Stimulated activated CD8-positive, alpha-beta memory T cell treated with anti-CD3 and anti-CD28 coated beads, Interleukin-4, amount 100 ng/mL, for 1 hour (primary cell): ENCODE data around the gene WDR33.

Source experiments
- DNase-seq, 2 donors: peaks; one replicate each; pipeline ENCODE4 v3.0.0-alpha.2; 2020; ENCODE audit warnings: low read depth in 2 of 2, low spot score in 1 of 2

Gene WDR33

GRCh38 chr2:127674241-127675209 lies 136.4 kb downstream of the WDR33 start:
- no peak for DNase-seq

GRCh38 chr2:127673291-127674069 lies 137.5 kb downstream of the WDR33 start:
- DNase-seq: no peak

- no peak for DNase-seq
Observed at GRCh38 chr2:127672341-127673224, 138.4 kb downstream of the WDR33 start.

- DNase-seq: no peak
Observed at GRCh38 chr2:127671557-127672302, 139.2 kb downstream of the WDR33 start.

- no peak for DNase-seq
Observed at GRCh38 chr2:127670957-127671290, 140.0 kb downstream of the WDR33 start.

- DNase-seq: no peak
Observed at GRCh38 chr2:127670055-127670956, 140.7 kb downstream of the WDR33 start.

- no peak for DNase-seq
Observed at GRCh38 chr2:127669056-127669455, 141.9 kb downstream of the WDR33 start.

- DNase-seq: no peak
Observed at GRCh38 chr2:127665267-127665893, 145.6 kb downstream of the WDR33 start.

- DNase-seq: no peak
Observed at GRCh38 chr2:127664895-127665225, 146.1 kb downstream of the WDR33 start.

GRCh38 chr2:127664065-127664894 lies 146.7 kb downstream of the WDR33 start:
- no peak for DNase-seq

GRCh38 chr2:127663566-127664064 lies 147.4 kb downstream of the WDR33 start:
- no peak for DNase-seq

- no peak for DNase-seq
Observed at GRCh38 chr2:127662937-127663565, 147.9 kb downstream of the WDR33 start.

GRCh38 chr2:127661949-127662510 lies 148.9 kb downstream of the WDR33 start:
- no peak for DNase-seq

GRCh38 chr2:127661072-127661649 lies 149.8 kb downstream of the WDR33 start:
- no peak for DNase-seq

- DNase-seq: no peak
Observed at GRCh38 chr2:127660291-127660578, 150.7 kb downstream of the WDR33 start.

GRCh38 chr2:127659408-127660290 lies 151.3 kb downstream of the WDR33 start:
- DNase-seq: no peak
